ENCODE data around the gene PPFIBP2. TPM values are rescaled to one million over a fixed set of nuclear protein-coding genes. Genes with fewer than 3 reads are reported as not detected.
"Not testable (repeated sequence)": the region's sequence is repeated elsewhere in the genome, so short reads cannot be mapped to it uniquely, and the experiment has no call there.

PPFIBP2 gene
- total RNA-seq, 2 experiments from 2014 or later: 22.2 to 26.1 TPM

DNA sequence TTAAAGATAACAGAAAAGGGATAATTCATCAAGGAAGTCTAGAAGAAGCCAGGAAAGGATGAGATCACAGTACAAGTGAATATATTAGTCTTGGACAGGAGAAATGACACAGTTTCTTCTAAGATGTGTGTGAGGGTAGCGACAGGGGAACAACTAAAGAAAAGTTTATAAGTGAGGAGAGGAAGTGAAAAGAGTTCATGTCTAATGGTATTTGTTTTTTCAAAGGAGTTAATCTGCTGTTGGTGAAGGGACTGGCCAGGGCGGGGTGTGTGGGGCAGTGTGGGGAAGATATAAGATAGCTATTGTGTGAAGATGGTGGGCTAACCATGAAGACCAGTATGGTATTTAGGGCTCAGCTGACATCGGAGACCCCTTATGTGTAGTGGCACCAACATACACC, 7.6 kb upstream of the PPFIBP2 start:
- intact Hi-C loops (cut with micrococcal nuclease): no loop called here

DNA sequence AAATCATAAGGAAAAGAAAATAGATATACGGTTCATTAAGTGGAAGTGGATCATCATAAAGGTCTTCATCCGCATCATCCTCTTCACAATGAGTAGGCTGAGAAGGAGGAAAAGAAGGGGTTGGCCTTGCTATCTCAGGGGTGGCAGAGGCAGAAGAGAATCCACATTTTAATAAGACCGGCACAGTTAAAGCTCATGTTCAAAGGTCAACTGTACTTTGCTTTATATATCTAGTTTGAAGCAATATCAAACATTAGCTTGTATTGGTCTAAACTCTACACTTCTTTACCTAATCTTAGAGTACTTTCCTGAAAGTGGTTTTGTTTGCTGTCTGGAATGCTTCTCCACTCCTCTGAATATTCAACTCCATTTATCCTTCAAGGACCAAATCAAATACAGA, 5.7 kb upstream of the PPFIBP2 start:
- Mint-ChIP-seq H3K9me3 (no peaks in the 10 kb centered on the region), H3K36me3 (ENCODE audit: low read depth) (no peaks in the 10 kb centered on the region), H3K4me1 (ENCODE audit: low read depth) (peaks cover 16% of the 10 kb centered on the region), H3K27me3 (ENCODE audit: low read depth) (no peaks in the 10 kb centered on the region), H3K27ac (no peak overlapping the region), H3K4me3 (no peak overlapping the region)
- intact Hi-C loops (cut with micrococcal nuclease): no loop called here
- CTCF ChIA-PET: interaction anchor here (0.7 to 1.2 kb wide), 2 partner anchors 12 to 180 kb away, joined by 3 to 4 read pairs; no protein-coding TSS in a partner anchor
- DNase-seq: no peak

More for the DNA sequence above, 7.6 kb upstream of the PPFIBP2 start:
- H3K27ac Mint-ChIP-seq: no peak overlapping the region
- DNase-seq: no peak
- no peaks in the 10 kb centered on the region for H3K9me3 Mint-ChIP-seq
- no peak overlapping the region for H3K4me3 Mint-ChIP-seq
- peaks cover 2% of the 10 kb centered on the region for H3K4me1 Mint-ChIP-seq (ENCODE audit: low read depth)
- H3K36me3 Mint-ChIP-seq (ENCODE audit: low read depth): no peaks in the 10 kb centered on the region
- CTCF ChIA-PET: interaction anchor here (1.6 kb wide), 1 partner anchor 20 kb away, joined by 3 read pairs; no protein-coding TSS in a partner anchor
- no peaks in the 10 kb centered on the region for H3K27me3 Mint-ChIP-seq (ENCODE audit: low read depth)

DNA sequence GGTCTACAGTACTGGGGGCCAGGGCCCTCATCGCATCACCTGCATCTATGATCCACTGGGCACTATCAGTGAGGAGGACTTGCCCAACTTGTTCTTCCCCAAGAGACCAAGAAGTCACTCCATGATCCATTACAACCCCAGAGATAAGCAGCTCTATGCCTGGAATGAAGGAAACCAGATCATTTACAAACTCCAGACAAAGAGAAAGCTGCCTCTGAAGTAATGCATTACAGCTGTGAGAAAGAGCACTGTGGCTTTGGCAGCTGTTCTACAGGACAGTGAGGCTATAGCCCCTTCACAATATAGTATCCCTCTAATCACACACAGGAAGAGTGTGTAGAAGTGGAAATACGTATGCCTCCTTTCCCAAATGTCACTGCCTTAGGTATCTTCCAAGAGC, 3.8 kb upstream of the PPFIBP2 start:
- Mint-ChIP-seq H3K9me3 (no peaks in the 10 kb centered on the region), H3K36me3 (ENCODE audit: low read depth) (no peaks in the 10 kb centered on the region), H3K27me3 (ENCODE audit: low read depth) (no peaks in the 10 kb centered on the region), H3K4me3 (no peak overlapping the region), H3K4me1 (ENCODE audit: low read depth) (peaks cover 19% of the 10 kb centered on the region), H3K27ac (no peak overlapping the region)
- intact Hi-C loops (cut with micrococcal nuclease): loop anchor here (10.0 kb wide), 3 partner anchors 765 to 1275 kb away; partner anchors contain the start of genes CNGA4, FHIP1B, ILK and RRP8
- DNase-seq: no peak
- CTCF ChIA-PET: interaction anchor here (3.1 kb wide), 1 partner anchor 185 kb away, joined by 14 read pairs; no protein-coding TSS in a partner anchor

GRCh38 chr11:7511401-7511800, 2.4 kb upstream of the PPFIBP2 start:
- CTCF ChIA-PET: interaction anchor here (0.7 to 3.6 kb wide), 10 partner anchors 11 to 184 kb away, joined by 3 to 21 read pairs (median 4); no protein-coding TSS in a partner anchor
- intact Hi-C loops (cut with micrococcal nuclease): loop anchor here (10.0 kb wide), 3 partner anchors 767 to 1277 kb away; partner anchors contain the start of genes CNGA4, FHIP1B, ILK and RRP8
- Mint-ChIP-seq H3K4me3 (no peak overlapping the region), H3K36me3 (ENCODE audit: low read depth) (no peaks in the 10 kb centered on the region), H3K9me3 (no peaks in the 10 kb centered on the region), H3K27me3 (ENCODE audit: low read depth) (no peaks in the 10 kb centered on the region), H3K4me1 (ENCODE audit: low read depth) (peaks cover 32% of the 10 kb centered on the region), H3K27ac (no peak overlapping the region)
- DNase-seq: no peak

DNA sequence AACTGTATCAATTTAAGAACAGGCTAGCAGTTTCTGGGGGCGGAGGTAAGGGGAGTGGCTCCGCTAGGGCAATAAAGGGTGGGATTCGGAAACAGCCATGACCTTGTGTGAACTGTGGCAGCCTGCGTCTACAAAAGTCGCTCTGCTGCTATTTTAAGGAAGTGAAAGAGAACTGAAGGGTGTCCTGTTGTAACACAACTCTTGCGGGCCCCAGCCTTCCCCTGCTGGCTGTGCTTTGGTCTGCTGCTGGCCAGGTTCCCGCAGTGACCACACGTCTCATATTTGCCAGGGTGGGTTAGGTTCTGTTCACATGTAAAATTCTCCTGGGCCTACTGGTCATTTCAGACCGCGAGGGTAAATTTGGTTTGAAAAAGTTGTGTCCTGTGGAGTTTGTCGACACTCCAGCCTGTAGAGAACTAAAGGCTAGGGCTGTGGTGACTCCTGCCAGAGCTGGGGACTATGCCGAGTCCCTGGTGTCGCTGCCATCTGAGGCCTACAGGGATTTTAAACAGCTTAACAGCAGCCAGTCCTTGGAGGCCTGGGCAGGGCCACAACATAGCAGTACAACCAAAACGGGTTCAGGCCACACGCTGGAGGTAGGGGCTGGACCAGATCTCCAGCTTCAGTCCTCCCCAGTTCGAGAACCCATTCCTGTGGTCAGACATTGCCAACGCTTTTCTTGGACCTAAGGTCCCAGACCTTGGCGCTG, 1.1 kb upstream of the PPFIBP2 start:
- Mint-ChIP-seq H3K9me3 (peaks cover 4% of the 10 kb centered on the region), H3K27ac (peak overlapping the region; percentile 90), H3K4me1 (ENCODE audit: low read depth) (peaks cover 44% of the 10 kb centered on the region), H3K4me3 (peak overlapping the region; percentile 86), H3K27me3 (ENCODE audit: low read depth) (no peaks in the 10 kb centered on the region), H3K36me3 (ENCODE audit: low read depth) (no peaks in the 10 kb centered on the region)
- intact Hi-C loops (cut with micrococcal nuclease): loop anchor here (1.0 to 10.0 kb wide), 14 partner anchors 16 to 1278 kb away; partner anchors contain the start of genes CNGA4, EIF3F, FHIP1B and ILK
- peak; percentile 45 for DNase-seq
- CTCF ChIA-PET: interaction anchor here (0.6 to 3.6 kb wide), 20 partner anchors 9 to 182 kb away, joined by 3 to 21 read pairs (median 4); no protein-coding TSS in a partner anchor

GRCh38 chr11:7514099-7514591, 346 bp downstream of the PPFIBP2 start:
- DNase-seq: peak; percentile 38
- Mint-ChIP-seq H3K9me3 (peaks cover 8% of the 10 kb centered on the region), H3K4me1 (ENCODE audit: low read depth) (peaks cover 48% of the 10 kb centered on the region), H3K27me3 (ENCODE audit: low read depth) (no peaks in the 10 kb centered on the region), H3K27ac (peak overlapping the region; percentile 50), H3K36me3 (ENCODE audit: low read depth) (no peaks in the 10 kb centered on the region), H3K4me3 (peak overlapping the region; percentile 86)
- CTCF ChIA-PET: interaction anchor here (0.6 to 3.6 kb wide), 13 partner anchors 8 to 178 kb away, joined by 3 to 21 read pairs (median 3); no protein-coding TSS in a partner anchor
- intact Hi-C loops (cut with micrococcal nuclease): loop anchor here (10.0 kb wide), 3 partner anchors 769 to 1279 kb away; partner anchors contain the start of genes CNGA4, FHIP1B, ILK and RRP8

DNA sequence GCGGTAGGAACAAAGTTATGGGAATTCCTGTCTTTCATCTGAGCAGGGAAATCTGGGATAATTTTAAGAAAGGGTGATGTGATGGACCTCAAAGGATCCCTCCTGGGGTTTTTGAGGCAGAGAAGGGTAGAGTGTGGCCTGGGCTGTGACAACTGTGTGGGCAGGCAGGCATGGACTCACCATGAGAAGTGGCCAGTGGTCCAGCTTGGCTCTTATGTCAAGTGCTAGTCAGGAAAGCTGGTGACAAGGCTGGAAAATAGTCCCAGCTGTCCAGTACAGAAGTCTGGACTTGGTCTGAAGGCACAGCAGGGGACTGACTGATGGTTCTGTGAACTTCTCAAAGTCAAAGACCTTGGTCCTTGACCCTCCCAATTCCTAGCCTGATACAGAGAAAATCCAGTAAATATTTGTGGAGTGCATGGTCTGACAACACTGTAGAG, 1.7 kb downstream of the PPFIBP2 start:
- intact Hi-C loops (cut with micrococcal nuclease): loop anchor here (10.0 kb wide), 3 partner anchors 771 to 1281 kb away; partner anchors contain the start of genes CNGA4, FHIP1B, ILK and RRP8
- H3K4me3 Mint-ChIP-seq: peak overlapping the region; percentile 32
- H3K27me3 Mint-ChIP-seq (ENCODE audit: low read depth): no peaks in the 10 kb centered on the region
- H3K9me3 Mint-ChIP-seq: peaks cover 8% of the 10 kb centered on the region
- no peak overlapping the region for H3K27ac Mint-ChIP-seq
- no peaks in the 10 kb centered on the region for H3K36me3 Mint-ChIP-seq (ENCODE audit: low read depth)
- H3K4me1 Mint-ChIP-seq (ENCODE audit: low read depth): peaks cover 48% of the 10 kb centered on the region
- DNase-seq: no peak
- CTCF ChIA-PET: interaction anchor here (1.4 to 1.5 kb wide), 2 partner anchors 33 to 37 kb away, joined by 3 to 4 read pairs; no protein-coding TSS in a partner anchor

- peak overlapping the region; percentile 75 for H3K27ac Mint-ChIP-seq
- H3K9me3 Mint-ChIP-seq: peaks cover 8% of the 10 kb centered on the region
- no peaks in the 10 kb centered on the region for H3K36me3 Mint-ChIP-seq (ENCODE audit: low read depth)
- H3K4me1 Mint-ChIP-seq (ENCODE audit: low read depth): peaks cover 44% of the 10 kb centered on the region
- no peaks in the 10 kb centered on the region for H3K27me3 Mint-ChIP-seq (ENCODE audit: low read depth)
- DNase-seq: peak; percentile 31
- peak overlapping the region; percentile 7 for H3K4me3 Mint-ChIP-seq
- intact Hi-C loops (cut with micrococcal nuclease): loop anchor here (10.0 kb wide), 3 partner anchors 772 to 1282 kb away; partner anchors contain the start of genes CNGA4, FHIP1B, ILK and RRP8
- CTCF ChIA-PET: no interaction called here
Observed at GRCh38 chr11:7516475-7516874, 2.7 kb downstream of the PPFIBP2 start.

GRCh38 chr11:7517743-7518142, 3.9 kb downstream of the PPFIBP2 start:
- H3K9me3 Mint-ChIP-seq; H3K27ac Mint-ChIP-seq; DNase-seq; CTCF ChIA-PET; H3K4me3 Mint-ChIP-seq; H3K27me3 Mint-ChIP-seq (ENCODE audit: low read depth); H3K36me3 Mint-ChIP-seq (ENCODE audit: low read depth): not testable (repeated sequence)
- H3K4me1 Mint-ChIP-seq (ENCODE audit: low read depth): peaks cover 33% of the 10 kb centered on the region
- intact Hi-C loops (cut with micrococcal nuclease): loop anchor here (10.0 kb wide), 3 partner anchors 773 to 1283 kb away; partner anchors contain the start of genes CNGA4, FHIP1B, ILK and RRP8

DNA sequence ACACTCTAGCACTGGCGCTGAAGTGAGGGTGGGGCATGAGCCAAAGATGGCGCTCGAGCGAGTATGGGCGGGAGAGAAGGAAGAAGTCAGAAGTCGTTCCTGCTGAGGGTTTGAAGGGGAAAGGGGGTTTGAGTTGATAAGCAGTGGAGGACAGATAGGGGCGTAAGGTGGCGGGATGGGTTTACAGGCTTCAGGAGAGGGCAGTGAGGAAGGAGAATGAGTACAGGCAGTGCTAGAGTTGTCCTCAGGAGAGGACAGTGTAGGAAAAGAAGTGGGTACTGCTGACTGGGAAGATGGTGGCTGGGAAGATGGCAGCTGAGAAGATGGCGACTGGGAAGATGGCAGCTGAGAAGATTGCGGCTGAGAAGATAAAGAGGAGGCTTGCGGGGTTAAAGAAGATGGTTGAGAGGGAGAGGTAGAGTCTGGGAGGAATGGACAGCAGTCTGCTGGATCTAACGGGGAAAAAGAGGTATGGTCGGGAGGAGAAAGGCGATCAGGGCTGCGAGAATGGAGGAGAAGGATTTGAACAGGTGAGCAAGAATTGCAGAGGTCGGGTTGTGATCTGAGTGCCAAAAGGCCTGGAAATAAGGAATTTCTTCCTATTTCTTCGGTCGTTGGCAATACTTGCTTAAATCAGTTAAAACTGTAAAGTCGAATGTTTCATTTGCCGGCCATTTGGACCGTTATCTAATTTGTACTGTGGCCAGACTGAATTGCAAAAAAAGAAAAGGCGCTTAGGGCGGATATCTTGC, 5.2 kb downstream of the PPFIBP2 start:
- intact Hi-C loops (cut with micrococcal nuclease): loop anchor here (10.0 kb wide), 3 partner anchors 774 to 1284 kb away; partner anchors contain the start of genes CNGA4, FHIP1B, ILK and RRP8
- no peak for DNase-seq
- Mint-ChIP-seq H3K4me3 (no peak overlapping the region), H3K27me3 (ENCODE audit: low read depth) (no peaks in the 10 kb centered on the region), H3K9me3 (peaks cover 8% of the 10 kb centered on the region), H3K27ac (peak overlapping the region; percentile 14), H3K4me1 (ENCODE audit: low read depth) (peaks cover 39% of the 10 kb centered on the region), H3K36me3 (ENCODE audit: low read depth) (no peaks in the 10 kb centered on the region)
- CTCF ChIA-PET: no interaction called here

DNA sequence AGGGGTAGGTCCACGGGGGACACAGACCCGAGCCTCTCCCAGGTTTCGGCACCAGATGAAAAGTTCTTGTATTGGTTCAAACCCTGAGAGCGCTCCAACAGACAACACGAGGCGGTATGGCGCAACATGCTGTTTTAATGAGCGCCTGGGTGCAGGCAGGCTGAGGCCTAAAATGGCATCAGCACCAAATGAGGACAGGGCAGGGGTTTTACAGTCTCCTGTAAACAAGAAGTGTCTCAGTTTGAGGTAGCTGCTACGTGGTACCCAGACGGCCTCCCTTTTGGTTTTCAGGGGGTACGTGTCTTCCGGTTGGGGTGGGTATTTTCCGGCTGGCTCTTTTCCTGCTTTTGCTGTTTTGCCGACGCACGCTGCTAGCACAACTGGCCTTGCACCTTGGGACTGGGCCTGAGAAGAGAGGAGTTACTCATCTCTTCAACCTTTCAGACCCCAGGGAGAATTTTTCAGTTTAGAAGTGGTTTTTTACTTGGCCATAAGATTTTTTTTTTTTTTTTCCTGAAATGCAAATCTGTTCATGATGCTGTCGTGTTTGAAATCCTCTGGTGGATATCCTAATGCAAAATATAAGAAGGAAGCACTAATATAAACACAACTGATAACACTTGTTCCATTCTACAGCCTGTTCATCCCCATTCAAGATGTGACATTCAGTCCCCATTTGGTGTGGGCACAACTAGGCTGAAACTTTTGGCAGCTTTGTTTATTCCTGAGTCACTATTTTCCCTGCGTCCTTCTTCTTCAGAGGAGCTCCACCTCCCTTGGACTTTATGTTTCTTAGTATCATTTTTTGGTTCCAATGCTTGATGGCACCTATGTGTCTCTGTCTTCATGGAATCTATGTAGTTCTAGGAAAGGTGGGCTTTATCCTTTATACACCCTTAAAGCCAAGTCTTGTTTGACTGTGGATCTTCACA, 6.5 kb downstream of the PPFIBP2 start:
- Mint-ChIP-seq H3K36me3 (ENCODE audit: low read depth) (no peaks in the 10 kb centered on the region), H3K27me3 (ENCODE audit: low read depth) (no peaks in the 10 kb centered on the region), H3K4me1 (ENCODE audit: low read depth) (peaks cover 47% of the 10 kb centered on the region), H3K9me3 (peaks cover 8% of the 10 kb centered on the region), H3K4me3 (peak overlapping the region; percentile 14), H3K27ac (no peak overlapping the region)
- CTCF ChIA-PET: interaction anchor here (1.0 to 3.4 kb wide), 7 partner anchors 8 to 466 kb away, joined by 3 to 21 read pairs (median 4); partner anchors contain the start of gene PPFIBP2
- intact Hi-C loops (cut with micrococcal nuclease): loop anchor here (2.0 to 5.0 kb wide), 2 partner anchors 19 to 1103 kb away; partner anchors contain the start of gene APBB1
- DNase-seq: no peak

Measured in activated naive CD4-positive, alpha-beta T cell treated with anti-CD3 and anti-CD28 coated beads for 36 hours (primary cell).